Keratinocyte (primary cell): Measurements from ENCODE around the gene SEMA4D. TPM values are rescaled to one million over a fixed set of nuclear protein-coding genes. Genes with fewer than 3 reads are reported as not detected.

Experiments
- DNase-seq: peaks from one replicate; pipeline ENCODE4 v3.0.0-alpha.2; 2011; ENCODE audit warnings: low read depth, missing footprints, low spot score
- FAIRE-seq: peaks from 2 replicates; lab custom pipeline; 2011; peaks lifted over from hg19 to GRCh38; lab: Jason Lieb, UNC
- H2AFZ ChIP-seq: 2 replicates; pipeline ENCODE4 v1.6.0; 2012; ENCODE audit warnings: low read length, control low read depth, inconsistent platforms; ENCODE audit not compliant: control insufficient read depth
- H3K27ac ChIP-seq: 2 replicates; pipeline ENCODE4 v1.5.1; 2011; ENCODE audit warnings: low read length; ENCODE audit not compliant: control insufficient read depth, insufficient read depth
- H3K27me3 ChIP-seq: 3 replicates; pipeline ENCODE4 v1.6.0; 2011; ENCODE audit warnings: low read length; ENCODE audit not compliant: control insufficient read depth, insufficient read depth; ENCODE audit errors: extremely low read depth
- H3K36me3 ChIP-seq, 2 experiments: 2 replicates in 1 of 2; 3 replicates in 1 of 2; pipeline ENCODE4 v1.5.1; 2011; ENCODE audit warnings: low read length in 2 of 2, mild to moderate bottlenecking in 1 of 2; ENCODE audit not compliant: control insufficient read depth in 2 of 2, insufficient read depth in 2 of 2; ENCODE audit errors: extremely low read depth in 1 of 2
- H3K4me1 ChIP-seq: 3 replicates; pipeline ENCODE4 v1.5.1; 2011; ENCODE audit warnings: low read length; ENCODE audit not compliant: control insufficient read depth, insufficient read depth; ENCODE audit errors: extremely low read depth
- H3K4me2 ChIP-seq: 3 replicates; pipeline ENCODE4 v1.6.0; 2011; ENCODE audit warnings: low read depth, low read length; ENCODE audit not compliant: control insufficient read depth, insufficient read depth; ENCODE audit errors: extremely low read depth
- H3K4me3 ChIP-seq, 3 experiments: fragments of 200-600 bp in 1 of 3; sonication (generic) in 1 of 3; 2 replicates in 2 of 3; 3 replicates in 1 of 3; pipeline ENCODE4 v1.5.1; 2011 to 2016; ENCODE audit warnings: low read length in 3 of 3, mild to moderate bottlenecking in 3 of 3, control low read depth in 2 of 3, inconsistent platforms in 1 of 3, low read depth in 1 of 3, mixed read lengths in 1 of 3, mixed run types in 1 of 3, moderate library complexity in 1 of 3; ENCODE audit not compliant: control insufficient read depth in 2 of 3, insufficient read depth in 2 of 3; ENCODE audit errors: extremely low read depth in 1 of 3
- H3K79me2 ChIP-seq: 2 replicates; pipeline ENCODE4 v1.6.0; 2012; ENCODE audit warnings: low read length; ENCODE audit not compliant: control insufficient read depth, insufficient read depth
- H3K9ac ChIP-seq: 3 replicates; pipeline ENCODE4 v1.6.0; 2011; ENCODE audit warnings: low read length; ENCODE audit not compliant: control insufficient read depth, insufficient read depth; ENCODE audit errors: extremely low read depth
- H3K9me1 ChIP-seq: 3 replicates; pipeline ENCODE4 v1.6.0; 2011; ENCODE audit warnings: low read length; ENCODE audit not compliant: control insufficient read depth, insufficient read depth; ENCODE audit errors: extremely low read depth
- H3K9me3 ChIP-seq: 2 replicates; pipeline ENCODE4 v1.5.1; 2012; ENCODE audit warnings: low read depth, low read length; ENCODE audit not compliant: control insufficient read depth
- H4K20me1 ChIP-seq: 3 replicates; pipeline ENCODE4 v1.6.0; 2011; ENCODE audit warnings: low read length; ENCODE audit not compliant: control insufficient read depth, insufficient read depth; ENCODE audit errors: extremely low read depth
- CTCF ChIP-seq, 3 experiments: IDR thresholded peaks in 1 of 3; conservative IDR thresholded peaks in 1 of 3; optimal IDR thresholded peaks in 1 of 3; 2 replicates in 2 of 3; 3 replicates in 1 of 3; pipeline versions ENCODE3 to v1.5.1; 2011; ENCODE audit warnings: low read length in 3 of 3, mild to moderate bottlenecking in 3 of 3, moderate library complexity in 2 of 3, control low read depth in 1 of 3, inconsistent platforms in 1 of 3; ENCODE audit not compliant: insufficient read depth in 2 of 3; ENCODE audit errors: extremely low read depth in 1 of 3
- EZH2 ChIP-seq: IDR thresholded peaks from one replicate; pipeline ENCODE4 v1.6.1; 2012; ENCODE audit warnings: inconsistent platforms, mild to moderate bottlenecking, low read length, moderate library complexity
- dilution Hi-C: fragments of 300-500 bp; cut with MboI; formaldehyde crosslinking; loops from one replicate; pipeline ENCODE4 v1.7.0; 2020; ENCODE audit warnings: low sequenced_read_pairs; ENCODE audit not compliant: extremely low pct_ligation_motif_present
- polyA plus RNA-seq, 5 experiments: library from polyadenylated mRNA; depleted of rRNA in 3 of 5; stranded (reverse) in 3 of 5; stranded (forward) in 1 of 5; unstranded in 1 of 5; fragments of >200 nt; gene quantifications; 1 replicate in 1 of 5; 2 replicates in 3 of 5; 3 replicates in 1 of 5; pipeline versions ENCODE4 v1.2.1 to v1.2.3, GENCODE V29; 2011 to 2012; ENCODE audit warnings: missing spikeins in 2 of 5, low read depth in 1 of 5, low replicate concordance in 1 of 5

The SEMA4D gene
- polyA plus RNA-seq, 1 donor (not counting 4 experiments of a cell fraction or from before 2014, with no cell fraction given): 0.43 TPM

- no peaks in the 10 kb centered on the region for H3K79me2 ChIP-seq
- H3K9ac ChIP-seq: no peak overlapping the region
- DNase-seq: no peak
- H3K27me3 ChIP-seq: no peaks in the 10 kb centered on the region
- H3K4me1 ChIP-seq: no peaks in the 10 kb centered on the region
- no peak overlapping the region for H3K4me3 ChIP-seq
- no peaks in the 10 kb centered on the region for H4K20me1 ChIP-seq
- no peak overlapping the region for H3K27ac ChIP-seq
- no peaks in the 10 kb centered on the region for H3K36me3 ChIP-seq
- no peak for FAIRE-seq
- no peaks in the 10 kb centered on the region for H3K9me1 ChIP-seq
- dilution Hi-C loops: no loop called here
- no peaks in the 10 kb centered on the region for H3K9me3 ChIP-seq
- H2AFZ ChIP-seq: no peak overlapping the region
- TF ChIP-seq CTCF (optimal IDR thresholded peaks at IDR 0.05 in 1 of 3, IDR thresholded peaks at IDR 0.05 in 1 of 3, conservative IDR thresholded peaks at IDR 0.05 in 1 of 3; ENCODE audit: extremely low read depth in 1 of 3, insufficient read depth in 2 of 3, low read length in 3 of 3): no peak
- TF ChIP-seq EZH2: no peak
- no peak overlapping the region for H3K4me2 ChIP-seq
Measured at GRCh38 chr9:89475891-89476440, 21.9 kb downstream of the SEMA4D start.

GRCh38 chr9:89474939-89475338 is 23.0 kb downstream of the SEMA4D start:
- H3K4me1 ChIP-seq: no peaks in the 10 kb centered on the region
- H3K9me3 ChIP-seq: no peaks in the 10 kb centered on the region
- H3K36me3 ChIP-seq: no peaks in the 10 kb centered on the region
- TF ChIP-seq EZH2: no peak
- TF ChIP-seq CTCF (optimal IDR thresholded peaks at IDR 0.05 in 1 of 3, IDR thresholded peaks at IDR 0.05 in 1 of 3, conservative IDR thresholded peaks at IDR 0.05 in 1 of 3; ENCODE audit: extremely low read depth in 1 of 3, insufficient read depth in 2 of 3, low read length in 3 of 3): no peak
- no peaks in the 10 kb centered on the region for H3K27me3 ChIP-seq
- H3K4me3 ChIP-seq: no peak overlapping the region
- H3K27ac ChIP-seq: no peak overlapping the region
- no peaks in the 10 kb centered on the region for H3K9me1 ChIP-seq
- H2AFZ ChIP-seq: no peak overlapping the region
- no peaks in the 10 kb centered on the region for H3K79me2 ChIP-seq
- no peak for FAIRE-seq
- DNase-seq: no peak
- H3K9ac ChIP-seq: no peak overlapping the region
- H3K4me2 ChIP-seq: no peak overlapping the region
- dilution Hi-C loops: no loop called here
- H4K20me1 ChIP-seq: no peaks in the 10 kb centered on the region
